ENCODE data around the gene SCAMP4. TPM values are rescaled to one million over a fixed set of nuclear protein-coding genes. Genes with fewer than 3 reads are reported as not detected.

Gene SCAMP4
- total and polyA plus RNA-seq, 9 of the 15 experiments (the other 6 are each of a cell fraction or from before 2014, with no cell fraction given), result 0.81 to 45.9 (median 12.8) TPM

- TF ChIP-seq, protein P1, sequence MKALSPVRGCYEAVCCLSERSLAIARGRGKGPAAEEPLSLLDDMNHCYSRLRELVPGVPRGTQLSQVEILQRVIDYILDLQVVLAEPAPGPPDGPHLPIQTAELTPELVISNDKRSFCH (CRISPR knock-in tag; IDR thresholded peaks at IDR 0.05), result no peak
- TF ChIP-seq, protein P1 (tag; IDR thresholded peaks at IDR 0.05), result no peak; the same call in 1 of the 2 replicates
- no peak for TF ChIP-seq WHSC1 (IDR thresholded peaks at IDR 0.05; ENCODE audit: low read length)
- no peak for TF ChIP-seq ZC3H8 (IDR thresholded peaks at IDR 0.05)
- TF ChIP-seq, protein P2, sequence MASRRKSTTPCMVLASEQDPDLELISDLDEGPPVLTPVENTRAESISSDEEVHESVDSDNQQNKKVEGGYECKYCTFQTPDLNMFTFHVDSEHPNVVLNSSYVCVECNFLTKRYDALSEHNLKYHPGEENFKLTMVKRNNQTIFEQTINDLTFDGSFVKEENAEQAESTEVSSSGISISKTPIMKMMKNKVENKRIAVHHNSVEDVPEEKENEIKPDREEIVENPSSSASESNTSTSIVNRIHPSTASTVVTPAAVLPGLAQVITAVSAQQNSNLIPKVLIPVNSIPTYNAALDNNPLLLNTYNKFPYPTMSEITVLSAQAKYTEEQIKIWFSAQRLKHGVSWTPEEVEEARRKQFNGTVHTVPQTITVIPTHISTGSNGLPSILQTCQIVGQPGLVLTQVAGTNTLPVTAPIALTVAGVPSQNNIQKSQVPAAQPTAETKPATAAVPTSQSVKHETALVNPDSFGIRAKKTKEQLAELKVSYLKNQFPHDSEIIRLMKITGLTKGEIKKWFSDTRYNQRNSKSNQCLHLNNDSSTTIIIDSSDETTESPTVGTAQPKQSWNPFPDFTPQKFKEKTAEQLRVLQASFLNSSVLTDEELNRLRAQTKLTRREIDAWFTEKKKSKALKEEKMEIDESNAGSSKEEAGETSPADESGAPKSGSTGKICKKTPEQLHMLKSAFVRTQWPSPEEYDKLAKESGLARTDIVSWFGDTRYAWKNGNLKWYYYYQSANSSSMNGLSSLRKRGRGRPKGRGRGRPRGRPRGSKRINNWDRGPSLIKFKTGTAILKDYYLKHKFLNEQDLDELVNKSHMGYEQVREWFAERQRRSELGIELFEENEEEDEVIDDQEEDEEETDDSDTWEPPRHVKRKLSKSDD (conservative IDR thresholded peaks at IDR 0.05; ENCODE audit: low read length), result no peak
- no peak for TF ChIP-seq HDAC8 (tag; IDR thresholded peaks at IDR 0.05)
- TF ChIP-seq ZNF766 (CRISPR knock-in tag; conservative IDR thresholded peaks at IDR 0.05), result no peak; the same call in 1 of the 2 replicates
- TF ChIP-seq SUPT5H (IDR thresholded peaks at IDR 0.05), result peak; percentile 94
- TF ChIP-seq PHTF2 (CRISPR knock-in tag; IDR thresholded peaks at IDR 0.05), result no peak
- no peak for TF ChIP-seq EP300 (IDR thresholded peaks at IDR 0.05; ENCODE audit: low read length)
- no peak for TF ChIP-seq ZNF224 (CRISPR knock-in tag; IDR thresholded peaks at IDR 0.05)
- no peak for TF ChIP-seq MBD2 (IDR thresholded peaks at IDR 0.05; ENCODE audit: borderline replicate concordance, low read depth)
- TF ChIP-seq PHF20 (IDR thresholded peaks at IDR 0.05; ENCODE audit: partially characterized antibody), result peak; percentile 72
- TF ChIP-seq ZNF232 (CRISPR knock-in tag; IDR thresholded peaks at IDR 0.05), result no peak
- TF ChIP-seq POLR2A (conservative IDR thresholded peaks at IDR 0.05), result peak; percentile 91
- TF ChIP-seq SRSF1 (IDR thresholded peaks at IDR 0.05; ENCODE audit: low read depth, low read length), result no peak
- no peak for TF ChIP-seq YBX1 (IDR thresholded peaks at IDR 0.05)
- peak; percentile 97 for TF ChIP-seq ELF1 (tag; IDR thresholded peaks at IDR 0.05)
- TF ChIP-seq ZKSCAN3 (CRISPR knock-in tag; IDR thresholded peaks at IDR 0.05), result no peak
- TF ChIP-seq MTF1 (CRISPR knock-in tag; IDR thresholded peaks at IDR 0.05; ENCODE audit: borderline replicate concordance), result no peak
- TF ChIP-seq TGIF2 (CRISPR knock-in tag; IDR thresholded peaks at IDR 0.05), result peak; percentile 37; the same call in 1 of the 2 replicates
These were observed 29.3 kb upstream of the SCAMP4 start (continued) for GRCh38 chr19:1875646-1876495.

Data from K562 (cell line).